ENCODE measurements around the gene HYAL2. TPM values are rescaled to one million over a fixed set of nuclear protein-coding genes. Genes with fewer than 3 reads are reported as not detected.

HYAL2 gene
- total RNA-seq, 1 experiment from 2014 or later, result 81.4 TPM

- peak; percentile 89 for DNase-seq (ENCODE audit: low spot score)
Measured at GRCh38 chr3:50350527-50351322, 28.2 kb upstream of the HYAL2 start, which contains the start of the genes CYB561D2 and NPRL2. CYB561D2 (plus strand) TSS chr3:50350862; CDS start chr3:50351434, 572 bp downstream. NPRL2 (minus strand) TSS chr3:50350775; CDS start chr3:50350652, 123 bp downstream.

GRCh38 chr3:50350213-50350526 lies 27.6 kb upstream of the HYAL2 start:
- DNase-seq (ENCODE audit: low spot score), result no peak

- DNase-seq (ENCODE audit: low spot score), result peak; percentile 74
Measured at GRCh38 chr3:50347187-50347813, 24.8 kb upstream of the HYAL2 start.

- DNase-seq (ENCODE audit: low spot score), result peak; percentile 37
Measured at GRCh38 chr3:50345586-50346234, 23.2 kb upstream of the HYAL2 start, which contains the start of gene ZMYND10. ZMYND10 (minus strand) TSS chr3:50345732; CDS start chr3:50345579, 153 bp downstream.

- DNase-seq (ENCODE audit: low spot score), result no peak
Measured at GRCh38 chr3:50345008-50345407, 22.5 kb upstream of the HYAL2 start.

GRCh38 chr3:50342813-50343633 lies 20.5 kb upstream of the HYAL2 start:
- no peak for DNase-seq (ENCODE audit: low spot score)

GRCh38 chr3:50341996-50342650 lies 19.6 kb upstream of the HYAL2 start:
- no peak for DNase-seq (ENCODE audit: low spot score)

- DNase-seq (ENCODE audit: low spot score), result no peak
Measured at GRCh38 chr3:50341537-50341936, 19.0 kb upstream of the HYAL2 start.

- DNase-seq (ENCODE audit: low spot score), result peak; percentile 43
Measured at GRCh38 chr3:50340448-50341329, 18.1 kb upstream of the HYAL2 start, which contains the start of gene RASSF1. RASSF1 (minus strand) TSS chr3:50340836; CDS start chr3:50340805, 31 bp downstream.

GRCh38 chr3:50340147-50340447 lies 17.6 kb upstream of the HYAL2 start:
- no peak for DNase-seq (ENCODE audit: low spot score)

- no peak for DNase-seq (ENCODE audit: low spot score)
Measured at GRCh38 chr3:50339485-50340146, 17.1 kb upstream of the HYAL2 start.

GRCh38 chr3:50338965-50339364 lies 16.4 kb upstream of the HYAL2 start:
- DNase-seq (ENCODE audit: low spot score), result no peak

GRCh38 chr3:50337175-50337861 lies 14.8 kb upstream of the HYAL2 start:
- peak; percentile 90 for DNase-seq (ENCODE audit: low spot score)

- peak; percentile 42 for DNase-seq (ENCODE audit: low spot score)
Measured at GRCh38 chr3:50336452-50337174, 14.1 kb upstream of the HYAL2 start.

- DNase-seq (ENCODE audit: low spot score), result no peak
Measured at GRCh38 chr3:50334339-50335075, 12.0 kb upstream of the HYAL2 start.

GRCh38 chr3:50333744-50334328 lies 11.3 kb upstream of the HYAL2 start:
- DNase-seq (ENCODE audit: low spot score), result no peak

- no peak for DNase-seq (ENCODE audit: low spot score)
Measured at GRCh38 chr3:50331364-50331907, 8.9 kb upstream of the HYAL2 start.
